RKO (cell line): Measurements from ENCODE around the gene KRTAP5-6.

Experiments
- DNase-seq: peaks from one replicate; pipeline ENCODE4 v3.0.0-alpha.2; 2016; ENCODE audit warnings: low spot score

KRTAP5-6 gene

DNA sequence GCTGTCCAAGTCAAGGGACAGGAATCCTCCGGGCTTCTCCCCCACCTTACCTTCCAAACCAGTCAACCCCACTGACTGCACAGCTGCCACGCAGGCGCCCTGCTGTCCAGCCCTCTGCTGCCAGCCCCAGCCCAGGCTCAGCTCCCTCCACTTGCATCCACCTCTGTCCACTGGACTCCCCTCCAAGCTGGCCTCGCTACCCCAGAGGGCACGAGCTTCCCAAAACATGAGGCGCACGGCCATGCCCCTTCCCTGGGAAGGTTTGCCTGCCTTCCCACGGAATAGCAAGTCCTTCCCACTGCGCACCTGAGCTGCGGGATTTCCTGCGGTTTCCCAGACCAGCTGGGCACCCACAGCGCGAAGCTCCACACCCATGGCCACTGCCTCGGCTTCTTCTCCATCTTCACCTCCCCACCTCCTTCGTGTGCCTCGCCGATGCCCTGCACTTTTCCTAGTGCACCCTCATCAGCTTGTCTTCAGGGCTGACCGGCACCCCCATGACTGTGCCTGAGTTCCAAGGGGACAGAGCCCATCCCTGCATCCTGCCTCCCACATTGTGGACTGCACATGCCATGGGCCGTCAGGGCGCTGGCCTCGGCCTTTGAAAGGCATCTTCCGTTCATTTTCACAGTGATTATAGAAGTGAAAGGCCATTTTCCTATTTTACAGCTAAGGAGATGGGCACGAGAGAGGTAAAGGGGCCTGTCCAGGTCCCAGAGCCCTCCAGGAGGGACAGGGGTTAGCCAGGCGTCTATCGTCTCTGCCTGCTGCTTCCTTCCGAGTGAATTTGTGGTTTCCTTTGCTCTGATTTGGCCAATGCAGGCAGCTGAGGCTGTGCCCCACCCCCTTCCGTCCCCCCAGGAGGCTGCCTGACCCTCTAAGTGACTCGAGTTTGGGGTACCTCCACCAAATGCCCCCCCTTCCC lies 37.0 kb downstream of the KRTAP5-6 start:
- no peak for DNase-seq

DNA sequence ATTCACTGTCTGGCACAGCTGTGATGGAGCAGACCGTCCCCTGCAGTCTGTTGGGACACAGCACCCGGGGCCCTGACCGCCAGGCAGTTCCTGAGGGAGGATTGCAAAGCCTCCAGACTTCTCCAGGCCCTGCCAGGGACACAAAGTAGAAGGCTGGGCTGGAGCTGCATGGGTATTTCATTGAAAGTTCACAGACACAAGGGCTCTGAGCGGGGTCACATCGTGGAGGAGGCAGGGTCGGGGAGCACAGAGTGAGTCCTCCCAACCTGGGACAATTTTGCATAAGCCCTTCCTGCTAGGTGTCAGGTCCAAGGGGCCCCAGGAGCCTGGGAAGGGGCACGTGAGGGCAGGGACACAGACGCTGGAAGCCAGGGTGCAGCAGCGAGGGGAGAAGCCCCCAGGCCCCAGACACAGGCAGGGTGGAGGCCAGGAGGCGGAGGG lies 37.7 kb downstream of the KRTAP5-6 start:
- DNase-seq = no peak

DNA sequence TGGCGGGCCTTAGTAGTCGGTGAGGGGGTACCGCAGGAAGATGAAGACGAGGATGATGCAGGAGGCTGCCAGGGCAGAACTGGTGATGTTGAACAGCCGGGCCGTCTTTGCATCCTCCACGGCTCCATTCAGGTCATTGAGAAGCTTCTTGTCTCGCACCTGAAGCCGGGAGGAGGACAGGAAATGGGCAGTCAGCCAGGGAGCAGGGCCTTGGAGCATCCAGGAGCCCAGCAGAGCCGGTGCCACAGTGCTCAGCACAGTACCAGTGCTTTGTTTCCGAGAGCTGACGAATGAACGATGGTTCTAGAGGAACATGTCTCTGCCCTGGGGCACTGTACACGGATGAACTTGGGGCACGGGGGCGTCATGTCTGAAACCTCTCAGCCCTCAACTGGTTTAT lies 38.3 kb downstream of the KRTAP5-6 start:
- DNase-seq = no peak

DNA sequence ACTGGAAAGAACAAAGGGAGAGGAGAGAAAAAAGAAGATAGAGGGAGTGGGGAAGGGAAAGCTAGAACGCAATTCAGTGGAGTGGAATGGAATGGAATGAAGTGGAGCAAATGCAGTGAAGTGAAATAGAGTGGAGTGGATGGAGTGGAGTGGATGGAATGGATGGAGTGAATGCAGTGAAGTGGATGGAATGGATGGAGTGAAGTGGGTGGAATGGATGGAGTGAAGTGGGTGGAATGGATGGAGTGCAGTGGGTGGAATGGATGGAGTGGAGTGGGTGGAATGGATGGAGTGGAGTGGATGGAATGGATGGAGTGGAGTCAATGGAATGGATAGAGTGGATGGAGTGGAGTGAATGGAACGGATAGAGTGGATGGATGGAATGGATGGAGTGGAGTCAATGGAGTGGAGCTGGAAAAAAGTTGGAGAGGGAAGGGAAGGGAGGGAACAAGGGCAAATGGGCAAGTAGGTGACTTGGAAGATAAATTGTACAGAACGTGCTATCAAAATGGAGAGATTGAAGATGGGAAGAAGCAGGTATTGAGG lies 39.5 kb downstream of the KRTAP5-6 start:
- DNase-seq = no peak

DNA sequence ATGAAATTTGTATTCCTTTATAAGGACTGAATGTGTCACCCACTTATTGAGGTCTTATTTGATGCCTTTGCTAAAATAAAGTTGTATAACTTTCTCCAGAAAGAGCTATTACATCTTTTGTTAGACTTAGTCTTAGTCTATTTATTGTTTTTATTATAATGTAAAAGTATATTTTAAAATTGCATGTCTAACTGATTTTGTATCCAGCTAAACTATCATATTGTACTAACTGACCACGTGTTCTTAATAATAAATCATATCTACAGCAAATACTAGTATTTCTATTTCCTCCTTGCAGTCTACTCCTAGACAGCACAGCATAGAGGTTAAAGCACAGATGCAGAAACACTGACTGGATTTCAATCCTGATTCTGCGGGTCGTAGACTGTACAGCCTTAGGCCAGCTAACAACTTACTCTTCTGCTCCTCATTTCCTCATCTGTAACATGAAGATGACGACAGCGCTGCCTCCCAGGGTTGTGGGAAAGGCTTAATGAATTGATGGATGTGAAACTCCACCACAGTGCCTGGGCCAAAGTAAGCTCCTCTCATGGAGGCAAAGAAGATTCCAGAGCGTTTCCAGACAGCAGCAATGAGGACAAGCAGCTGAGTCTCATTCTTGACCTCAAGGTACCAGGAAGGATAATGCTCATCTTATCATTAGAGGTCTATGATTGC lies 40.2 kb downstream of the KRTAP5-6 start:
- no peak for DNase-seq

DNA sequence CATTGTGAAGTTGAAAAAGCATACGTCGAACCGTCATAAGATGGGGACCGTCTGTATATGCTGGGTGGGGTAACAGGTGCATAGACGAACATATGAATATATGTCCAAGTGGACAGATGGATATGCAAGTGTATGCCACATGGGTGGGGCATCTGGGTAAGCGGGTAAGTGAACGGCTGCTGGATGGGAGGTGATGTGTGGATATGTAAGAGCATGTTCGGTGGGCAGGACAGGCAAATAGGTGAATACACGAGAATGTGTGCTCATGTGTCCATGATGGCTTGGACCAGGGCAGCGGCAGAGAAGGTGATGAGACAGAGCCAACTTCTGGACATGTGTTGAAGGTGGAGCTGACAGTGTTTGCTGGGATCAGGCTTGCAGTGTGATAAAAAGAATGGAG lies 41.4 kb downstream of the KRTAP5-6 start:
- DNase-seq = no peak

DNA sequence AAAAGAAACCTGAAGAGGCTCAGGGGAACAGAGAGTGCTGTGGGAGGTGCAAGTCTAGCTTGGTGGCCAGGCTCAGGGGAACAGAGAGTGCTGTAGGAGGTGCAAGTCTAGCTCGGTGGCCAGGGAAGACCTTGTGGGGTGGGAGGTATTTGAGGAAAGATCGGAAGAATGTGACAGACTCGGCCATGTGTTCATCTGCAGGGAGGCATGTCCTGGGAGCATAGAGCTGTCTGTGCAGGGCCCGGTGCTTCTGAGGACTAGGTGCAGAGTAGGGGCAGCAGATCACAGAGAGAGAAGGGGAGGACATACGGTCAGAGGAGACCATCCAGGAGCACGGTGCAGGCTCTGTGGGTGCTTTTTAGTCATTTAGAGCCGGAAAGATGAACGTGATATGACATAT lies 42.6 kb downstream of the KRTAP5-6 start:
- DNase-seq = no peak

DNA sequence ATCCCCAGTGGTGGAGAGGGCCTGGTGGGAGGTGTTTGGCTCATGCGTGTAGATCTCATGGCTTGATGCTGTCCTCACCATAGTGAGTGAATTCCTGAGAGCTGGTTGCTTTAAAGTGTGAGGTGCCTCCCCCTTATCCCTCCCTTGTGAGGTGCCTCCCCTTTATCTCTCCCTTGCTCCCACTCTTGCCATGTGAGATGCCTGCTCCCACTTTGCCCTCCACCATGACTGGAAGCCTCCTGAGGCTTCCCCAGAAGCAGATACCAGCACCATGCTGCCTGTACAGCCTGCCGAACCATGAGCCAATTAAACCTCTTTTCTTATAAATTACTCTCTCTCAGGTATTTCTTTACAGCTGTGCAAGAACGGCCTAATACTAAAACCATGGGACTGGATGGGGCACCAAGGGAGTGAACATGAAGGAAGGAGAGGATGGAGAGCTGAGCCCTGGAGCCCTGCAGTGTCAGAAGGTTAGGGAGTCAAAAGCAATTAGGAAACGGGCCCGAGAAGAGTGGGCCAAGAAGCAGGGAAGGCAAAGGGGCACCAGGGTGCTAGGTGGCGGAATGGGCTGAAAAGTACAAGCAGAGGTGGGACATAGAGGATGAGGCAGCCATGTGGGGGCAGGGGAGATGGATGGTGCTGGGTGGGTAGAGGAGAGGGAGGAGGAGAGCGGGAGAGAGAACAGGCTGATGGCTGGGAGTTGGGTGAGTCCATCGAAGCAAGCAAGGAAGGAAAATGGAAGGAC lies 44.0 kb downstream of the KRTAP5-6 start:
- no peak for DNase-seq

DNA sequence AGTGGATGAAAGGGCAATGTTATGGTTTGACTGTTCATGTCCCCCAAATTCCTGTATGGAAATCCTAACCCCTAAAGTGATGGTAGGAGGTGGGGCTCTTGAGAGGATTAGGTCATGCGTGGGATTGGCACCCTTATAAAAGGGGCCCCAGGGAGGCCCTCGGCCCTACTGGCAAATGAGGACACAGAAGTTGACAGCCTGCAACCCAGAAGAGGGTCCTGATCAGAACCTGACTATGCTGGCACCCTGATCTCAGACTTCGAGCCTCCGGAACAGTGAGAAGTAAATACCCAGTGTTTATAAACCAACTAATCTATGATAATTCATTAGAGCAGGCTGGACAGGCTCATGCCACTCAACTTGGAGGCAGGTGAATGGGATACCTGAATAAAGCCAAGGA lies 44.7 kb downstream of the KRTAP5-6 start:
- no peak for DNase-seq

DNA sequence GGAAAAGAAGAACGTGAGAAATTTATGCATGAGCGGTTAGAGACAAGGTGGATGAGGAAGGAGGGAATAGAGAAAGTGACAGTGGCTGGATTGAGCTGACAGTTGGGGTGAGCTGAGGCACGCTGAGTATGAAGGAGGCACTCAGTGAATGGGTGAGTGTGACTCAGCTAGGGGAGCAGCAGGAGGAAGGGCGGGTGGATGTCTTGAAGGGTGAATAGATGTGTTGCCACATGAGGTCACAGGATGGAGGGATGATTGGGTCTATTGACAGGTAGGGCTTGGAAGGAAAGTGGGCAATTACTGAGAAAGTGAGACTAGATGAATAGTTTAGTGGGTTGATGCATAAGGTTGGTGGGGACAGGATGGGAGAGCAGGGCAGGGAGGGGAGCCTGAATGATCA lies 45.4 kb downstream of the KRTAP5-6 start:
- no peak for DNase-seq

DNA sequence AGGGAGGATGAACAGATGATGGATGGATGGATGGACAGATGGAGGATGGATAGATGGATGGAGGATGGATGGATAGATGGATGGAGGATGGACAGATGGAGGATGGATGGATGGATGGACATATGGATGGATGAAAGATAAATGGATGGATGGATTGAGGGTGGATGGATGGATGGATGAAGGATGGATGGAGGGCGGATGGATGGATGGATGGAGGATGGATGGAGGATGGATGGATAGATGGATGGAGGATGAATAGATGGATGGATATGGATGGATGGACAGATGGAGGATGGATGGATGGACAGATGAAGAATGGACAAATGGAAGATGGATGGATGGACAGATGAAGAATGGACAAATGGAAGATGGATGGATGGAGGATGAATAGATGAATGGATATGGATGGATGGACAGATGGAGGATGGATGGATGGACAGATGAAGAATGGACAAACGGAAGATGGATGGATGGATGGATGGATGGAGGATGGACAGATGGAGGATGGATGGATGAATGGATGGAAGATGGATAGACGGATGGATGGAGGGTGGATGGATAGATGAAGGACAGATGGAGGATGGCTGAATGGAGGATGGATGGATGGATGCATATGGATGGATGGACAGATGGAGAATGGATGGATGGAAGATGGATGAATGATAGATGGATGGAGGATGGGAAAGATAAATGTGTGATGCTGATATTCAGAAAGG lies 46.0 kb downstream of the KRTAP5-6 start:
- no peak for DNase-seq

DNA sequence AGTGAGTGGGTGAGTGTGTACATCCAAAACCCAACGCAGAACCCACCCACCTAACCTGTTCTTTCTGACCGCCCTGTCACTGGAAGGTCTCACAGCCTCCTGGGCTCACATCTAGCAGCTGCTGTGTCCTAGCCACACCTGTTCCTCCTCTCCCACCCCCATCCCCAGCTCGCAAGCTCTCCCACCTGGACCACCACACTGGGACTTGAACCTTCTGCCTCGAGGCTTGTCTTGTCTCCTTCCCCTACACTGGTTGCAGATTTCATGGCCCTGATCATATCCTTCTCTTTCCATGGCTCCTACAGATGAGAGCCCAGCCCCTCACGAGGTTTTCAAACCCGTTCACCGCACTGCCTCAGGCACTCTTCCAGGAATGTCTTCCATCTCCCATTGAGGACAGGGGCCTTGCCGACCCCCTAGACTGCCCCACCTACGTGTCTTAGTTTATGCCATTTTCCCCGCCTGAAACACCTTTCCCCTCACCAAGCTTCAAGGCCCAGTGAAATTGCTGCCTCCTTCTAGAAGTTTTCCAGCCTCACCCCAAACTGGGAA lies 46.7 kb downstream of the KRTAP5-6 start:
- DNase-seq = no peak

DNA sequence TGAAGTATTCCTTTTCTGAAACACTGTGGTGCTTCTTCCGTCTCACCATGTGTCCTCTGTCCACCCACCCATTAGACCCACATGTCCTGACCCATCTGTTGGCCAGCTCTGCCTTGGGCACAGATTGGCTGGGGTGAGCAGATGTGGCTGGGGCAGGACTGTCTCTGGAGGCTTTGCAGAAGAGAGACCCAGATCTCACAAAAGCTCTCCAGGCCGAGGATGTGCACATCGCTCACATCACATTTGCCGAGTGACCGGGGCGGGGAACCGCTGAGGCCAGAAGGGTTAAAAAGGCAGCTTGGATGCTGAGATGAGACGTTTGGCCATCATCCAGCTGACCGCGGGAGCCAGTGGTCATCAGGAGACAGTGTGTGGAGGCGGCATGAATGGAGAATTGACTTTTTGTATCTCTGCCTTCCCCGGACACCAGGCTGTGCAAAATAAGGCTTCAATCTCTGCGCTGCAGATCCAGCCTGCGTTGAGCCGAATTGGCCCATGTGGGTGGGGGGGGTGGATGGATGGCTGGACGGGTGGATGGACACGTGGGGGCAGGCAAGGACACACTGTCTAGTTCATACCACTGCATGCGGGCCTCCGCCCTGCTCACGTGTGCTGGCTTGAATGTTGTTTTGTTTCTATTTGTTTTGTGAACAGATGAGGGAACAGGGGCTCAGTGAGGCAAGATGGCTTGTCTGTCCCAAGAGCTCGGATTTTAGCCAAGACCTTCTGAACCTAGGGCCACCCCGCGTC lies 47.3 kb downstream of the KRTAP5-6 start:
- no peak for DNase-seq

DNA sequence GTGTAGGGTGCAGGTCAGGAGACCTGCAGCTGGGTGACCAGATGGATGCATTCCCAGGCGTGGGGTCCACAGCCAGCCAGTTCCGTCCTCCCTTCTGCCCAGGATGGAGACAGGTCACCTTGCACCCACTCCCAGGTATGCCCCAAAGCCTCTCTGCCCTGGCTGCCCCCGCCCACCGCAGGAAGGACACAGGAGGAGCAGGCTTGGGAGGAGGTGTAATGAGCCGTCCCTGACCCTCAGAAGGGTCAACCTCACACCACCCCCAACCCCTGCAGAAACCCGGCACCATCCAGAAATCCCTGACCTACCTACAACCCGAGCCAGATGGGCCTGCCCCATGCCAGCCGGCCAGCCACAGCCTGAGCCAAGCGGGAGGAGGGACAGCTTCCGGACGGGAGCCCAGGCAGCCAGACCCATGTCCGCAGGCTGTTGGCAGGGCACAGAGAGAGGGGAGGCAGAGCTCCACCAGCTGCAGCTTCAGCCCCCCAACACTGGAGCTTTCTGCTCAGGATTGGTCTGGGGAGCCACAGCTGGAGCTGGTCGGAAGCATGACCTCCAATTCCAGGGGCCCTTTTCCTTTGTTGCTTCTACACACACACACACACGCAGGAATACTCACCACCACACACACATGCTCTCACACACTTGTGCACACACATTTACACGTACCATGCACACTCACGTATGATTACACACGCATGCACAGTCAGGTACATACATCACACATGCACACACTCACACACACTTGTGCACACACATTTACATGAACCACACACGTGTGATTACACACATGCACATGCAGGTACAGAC lies 48.1 kb downstream of the KRTAP5-6 start:
- DNase-seq = no peak

DNA sequence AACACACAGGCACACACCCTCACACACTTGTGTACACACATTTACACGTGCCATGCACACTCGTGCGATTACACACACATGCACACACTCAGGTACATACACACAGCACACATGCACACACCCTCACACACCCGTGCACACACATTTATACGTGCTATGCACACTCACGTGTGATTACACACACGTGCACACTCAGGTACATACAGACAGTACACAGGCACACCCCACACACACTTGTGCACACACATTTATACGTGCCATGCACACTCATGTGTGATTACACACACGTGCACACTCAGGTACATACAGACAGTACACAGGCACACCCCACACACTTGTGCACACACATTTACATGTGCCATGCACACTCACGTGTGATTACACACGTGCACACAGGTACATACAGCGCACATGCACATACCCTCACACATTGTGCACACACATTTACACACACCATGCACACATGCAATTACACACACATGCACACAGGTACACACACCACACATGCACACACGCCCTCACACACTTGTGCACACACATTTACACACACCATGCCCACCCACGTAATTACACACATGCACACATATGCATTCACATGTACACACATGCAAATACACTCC lies 48.8 kb downstream of the KRTAP5-6 start:
- DNase-seq = no peak

DNA sequence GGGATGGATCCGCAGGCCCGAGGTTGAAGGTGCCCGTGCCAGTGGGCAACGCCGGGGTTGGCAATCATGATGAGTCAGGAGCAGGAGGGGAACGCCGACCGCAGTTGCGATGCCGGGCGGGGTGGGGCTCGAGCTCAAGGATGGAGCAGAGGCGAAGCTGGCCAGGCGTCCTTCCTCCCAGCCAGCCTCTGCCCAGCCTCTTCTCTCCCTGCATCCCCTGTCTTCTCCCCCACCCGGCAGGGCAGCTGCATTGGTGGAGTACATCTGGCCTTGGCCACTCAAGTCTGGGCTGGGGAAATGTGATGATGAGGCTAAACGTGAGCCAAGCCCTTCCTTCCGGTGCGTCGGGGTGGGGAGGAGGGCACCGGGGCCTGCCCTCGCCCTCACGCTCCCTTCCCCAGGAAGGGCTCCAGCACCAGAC lies 49.5 kb downstream of the KRTAP5-6 start:
- DNase-seq = no peak

DNA sequence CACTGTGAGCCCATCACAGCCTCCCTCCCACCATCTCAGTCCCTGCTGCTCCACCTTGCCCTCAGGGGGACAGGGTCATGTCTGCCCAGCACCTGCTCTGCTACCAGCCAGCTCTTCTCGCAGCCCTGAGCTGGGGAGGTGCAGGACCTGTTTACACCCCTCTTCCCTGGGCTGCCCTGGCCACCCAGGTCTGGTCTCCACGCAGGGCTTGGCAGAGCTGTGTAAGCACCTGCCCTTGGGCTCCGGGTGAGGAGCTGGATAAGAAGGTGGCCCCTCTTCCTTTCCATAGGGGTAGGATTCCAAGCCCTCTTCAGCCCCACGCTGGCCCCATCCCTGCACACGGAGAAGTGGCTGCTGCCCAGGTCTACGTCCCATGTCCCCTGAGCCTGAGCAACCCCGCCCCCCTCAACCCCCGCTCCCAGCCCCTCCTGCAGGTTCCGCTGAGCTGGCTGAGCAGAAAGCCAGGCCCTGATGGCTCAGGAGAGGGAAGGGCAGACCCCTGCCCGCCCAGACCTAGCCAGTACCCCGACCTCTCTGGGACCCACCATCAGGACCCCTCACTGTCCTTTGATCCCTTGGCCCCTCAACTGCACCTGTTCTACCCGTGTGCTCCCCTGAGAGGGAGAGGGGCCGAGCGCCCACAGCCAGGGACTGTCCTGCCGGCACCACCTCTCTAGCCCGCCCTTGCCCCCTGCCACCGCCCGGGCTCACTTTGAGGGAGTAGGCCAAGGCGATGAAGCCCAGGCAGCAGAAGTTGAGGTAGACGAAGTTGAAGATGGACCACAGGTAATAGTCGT lies 50.2 kb downstream of the KRTAP5-6 start:
- DNase-seq = no peak
